ENCODE data around the gene GPATCH8. TPM values are rescaled to one million over a fixed set of nuclear protein-coding genes. Genes with fewer than 3 reads are reported as not detected.

The GPATCH8 gene
- total RNA-seq, 4 donors from 2014 or later, result 31.3 to 63.9 (median 43.4) TPM

DNA sequence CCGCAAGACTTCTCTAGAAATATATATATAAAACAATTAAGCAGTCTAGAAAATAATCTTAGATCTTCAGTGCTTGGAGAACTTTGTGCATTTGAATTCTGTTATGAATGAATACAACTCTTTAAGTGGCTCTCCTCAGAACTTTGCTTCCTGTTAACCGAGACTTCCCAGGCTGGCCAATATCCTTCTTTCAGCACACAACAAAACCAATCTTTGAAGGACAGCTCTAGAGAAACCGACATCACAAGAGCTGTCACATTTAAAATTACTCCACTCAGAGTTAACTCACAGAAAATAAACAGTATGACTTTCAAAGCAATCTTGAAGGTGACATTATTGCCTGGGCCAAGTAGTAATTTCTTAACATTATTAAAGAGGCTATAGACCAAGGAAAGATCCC, 64.0 kb downstream of the GPATCH8 start:
- Histone ChIP-seq H3K4me3 (no peak overlapping the region), H3K4me1 (peaks cover 6% of the 10 kb centered on the region), H3K36me3 (peaks cover 14% of the 10 kb centered on the region), H3K27ac (no peak overlapping the region), H3K27me3 (no peaks in the 10 kb centered on the region), H3K9me3 (no peaks in the 10 kb centered on the region)
- WGBS, result 82% methylated on average over 3 of the region's 3 CpGs
- no peak for DNase-seq (ENCODE audit: low spot score in 2 of 2)
- TF ChIP-seq, protein P1, sequence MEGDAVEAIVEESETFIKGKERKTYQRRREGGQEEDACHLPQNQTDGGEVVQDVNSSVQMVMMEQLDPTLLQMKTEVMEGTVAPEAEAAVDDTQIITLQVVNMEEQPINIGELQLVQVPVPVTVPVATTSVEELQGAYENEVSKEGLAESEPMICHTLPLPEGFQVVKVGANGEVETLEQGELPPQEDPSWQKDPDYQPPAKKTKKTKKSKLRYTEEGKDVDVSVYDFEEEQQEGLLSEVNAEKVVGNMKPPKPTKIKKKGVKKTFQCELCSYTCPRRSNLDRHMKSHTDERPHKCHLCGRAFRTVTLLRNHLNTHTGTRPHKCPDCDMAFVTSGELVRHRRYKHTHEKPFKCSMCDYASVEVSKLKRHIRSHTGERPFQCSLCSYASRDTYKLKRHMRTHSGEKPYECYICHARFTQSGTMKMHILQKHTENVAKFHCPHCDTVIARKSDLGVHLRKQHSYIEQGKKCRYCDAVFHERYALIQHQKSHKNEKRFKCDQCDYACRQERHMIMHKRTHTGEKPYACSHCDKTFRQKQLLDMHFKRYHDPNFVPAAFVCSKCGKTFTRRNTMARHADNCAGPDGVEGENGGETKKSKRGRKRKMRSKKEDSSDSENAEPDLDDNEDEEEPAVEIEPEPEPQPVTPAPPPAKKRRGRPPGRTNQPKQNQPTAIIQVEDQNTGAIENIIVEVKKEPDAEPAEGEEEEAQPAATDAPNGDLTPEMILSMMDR (IDR thresholded peaks at IDR 0.05), result no peak
- no peak for TF ChIP-seq EP300 (IDR thresholded peaks at IDR 0.05)
- no peak for TF ChIP-seq POLR2A (IDR thresholded peaks at IDR 0.05)
- TF ChIP-seq POLR2AphosphoS5 (IDR thresholded peaks at IDR 0.05), result no peak

- no peak overlapping the region for H3K27ac ChIP-seq
- no peak for DNase-seq (ENCODE audit: low spot score in 2 of 2)
- peaks cover 19% of the 10 kb centered on the region for H3K36me3 ChIP-seq
- no peaks in the 10 kb centered on the region for H3K27me3 ChIP-seq
- TF ChIP-seq POLR2A (IDR thresholded peaks at IDR 0.05), result no peak
- peaks cover 6% of the 10 kb centered on the region for H3K4me1 ChIP-seq
- no peaks in the 10 kb centered on the region for H3K9me3 ChIP-seq
- no peak overlapping the region for H3K4me3 ChIP-seq
- 51% methylated on average over 2 of the region's 2 CpGs for WGBS
Observed at GRCh38 chr17:44438636-44439035, 64.6 kb downstream of the GPATCH8 start.

DNA sequence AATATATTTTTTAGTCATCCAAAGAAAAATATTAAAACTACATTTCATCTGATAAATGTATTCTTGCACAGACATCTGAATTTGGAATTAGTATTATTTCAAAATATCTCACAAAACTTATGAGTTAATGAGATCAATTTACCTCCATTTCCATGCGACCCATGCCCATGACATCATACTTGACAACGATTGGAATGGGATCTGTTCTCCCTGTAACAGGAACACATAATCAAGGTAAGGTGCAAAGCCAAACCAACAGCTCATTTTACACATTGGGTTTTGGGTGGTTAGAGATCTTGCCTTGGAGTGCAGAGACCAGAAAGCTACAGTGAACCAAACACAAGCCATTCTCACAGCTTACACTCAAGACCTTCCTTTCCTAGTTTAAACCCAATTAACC, 66.9 kb downstream of the GPATCH8 start:
- Histone ChIP-seq H3K4me3 (no peak overlapping the region), H3K9me3 (no peaks in the 10 kb centered on the region), H3K36me3 (peaks cover 42% of the 10 kb centered on the region), H3K4me1 (peaks cover 6% of the 10 kb centered on the region), H3K27me3 (no peaks in the 10 kb centered on the region), H3K27ac (no peak overlapping the region)
- 88% methylated on average over 2 of the region's 2 CpGs for WGBS
- TF ChIP-seq, protein P1 (IDR thresholded peaks at IDR 0.05), result no peak
- TF ChIP-seq EP300 (IDR thresholded peaks at IDR 0.05) (no peak), POLR2A (IDR thresholded peaks at IDR 0.05) (no peak)
- DNase-seq (ENCODE audit: low spot score in 2 of 2), result no peak

DNA sequence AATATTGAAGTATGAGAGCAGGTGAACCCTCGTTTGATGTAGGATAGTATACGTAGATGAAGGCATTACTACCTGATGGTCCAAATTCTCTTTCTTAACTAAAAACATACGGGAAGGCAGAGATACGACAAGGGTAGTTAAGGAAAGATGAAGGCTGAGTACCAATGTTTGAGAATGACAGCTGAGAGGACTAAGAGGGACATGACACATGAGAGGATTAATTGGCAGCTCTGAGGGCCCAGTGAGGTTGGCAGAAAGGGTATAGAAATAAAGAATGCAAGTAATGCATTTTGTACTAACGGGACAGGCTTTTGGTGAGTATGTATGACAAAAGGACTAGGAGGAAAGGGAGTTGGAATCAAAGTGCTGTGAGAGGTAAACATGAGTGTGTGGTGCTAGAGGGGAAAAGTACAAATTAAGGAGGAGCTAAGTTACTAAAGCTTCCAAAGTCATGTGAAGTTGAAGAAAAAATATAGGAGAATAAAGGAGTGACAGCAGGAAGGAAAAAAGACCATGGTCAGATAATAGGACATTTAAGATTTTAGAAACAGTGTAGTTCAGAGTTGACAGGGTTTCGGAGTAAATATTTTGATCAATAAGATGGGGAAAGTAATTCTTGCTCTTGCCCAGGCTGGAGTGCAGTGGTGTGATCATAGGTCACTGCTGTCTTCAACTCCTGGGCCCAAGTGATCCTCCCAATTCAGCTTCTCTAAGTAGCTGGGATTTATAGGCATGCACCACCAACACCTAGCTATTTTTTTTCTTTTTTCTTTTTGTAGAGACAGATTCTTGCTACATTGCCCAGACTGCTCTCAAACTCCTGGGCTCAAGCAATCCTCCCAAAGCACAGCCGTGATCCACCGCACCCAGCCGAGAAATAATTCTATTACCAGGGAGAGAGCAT, 70.7 kb downstream of the GPATCH8 start:
- no peak overlapping the region for H3K4me3 ChIP-seq
- no peak overlapping the region for H3K27ac ChIP-seq
- DNase-seq (ENCODE audit: low spot score in 2 of 2), result no peak
- 94% methylated on average over 9 of the region's 9 CpGs for WGBS
- no peak for TF ChIP-seq EP300 (IDR thresholded peaks at IDR 0.05)
- TF ChIP-seq, protein P1 (IDR thresholded peaks at IDR 0.05), result no peak
- no peak for TF ChIP-seq POLR2A (IDR thresholded peaks at IDR 0.05)
- H3K4me1 ChIP-seq, result no peaks in the 10 kb centered on the region
- H3K36me3 ChIP-seq, result peaks cover 68% of the 10 kb centered on the region
- H3K27me3 ChIP-seq, result no peaks in the 10 kb centered on the region
- H3K9me3 ChIP-seq, result no peaks in the 10 kb centered on the region

GRCh38 chr17:44424828-44425461, 78.3 kb downstream of the GPATCH8 start:
- TF ChIP-seq POLR2A (IDR thresholded peaks at IDR 0.05) (no peak), EP300 (IDR thresholded peaks at IDR 0.05) (no peak), POLR2AphosphoS5 (IDR thresholded peaks at IDR 0.05) (no peak)
- TF ChIP-seq, protein P1 (IDR thresholded peaks at IDR 0.05), result no peak

More at GRCh38 chr17:44424828-44425461, 78.3 kb downstream of the GPATCH8 start:
- H3K27ac ChIP-seq, result no peak overlapping the region
- H3K36me3 ChIP-seq, result peaks cover 74% of the 10 kb centered on the region
- 91% methylated on average over 3 of the region's 3 CpGs for WGBS
- H3K9me3 ChIP-seq, result no peaks in the 10 kb centered on the region
- H3K27me3 ChIP-seq, result no peaks in the 10 kb centered on the region
- H3K4me3 ChIP-seq, result no peak overlapping the region
- no peaks in the 10 kb centered on the region for H3K4me1 ChIP-seq
- no peak for DNase-seq (ENCODE audit: low spot score in 2 of 2)
